Esophagus muscularis mucosa (tissue), 4 donors: Measurements from ENCODE around the gene TRIM9. TPM values are rescaled to one million over a fixed set of nuclear protein-coding genes. Genes with fewer than 3 reads are reported as not detected.

Source experiments
- DNase-seq: peaks from one replicate; pipeline ENCODE4 v3.0.0-alpha.2; 2017; ENCODE audit errors: extremely low spot score
- H3K27ac ChIP-seq, 4 donors: fragments of 200-600 bp; sonication (generic); replicated peaks in 1 of 4; 1 replicate in 3 of 4; 2 replicates in 1 of 4; pipeline ENCODE4 v1.5.1; 2016 to 2019; ENCODE audit warnings: mild to moderate bottlenecking in 1 of 4
- H3K27me3 ChIP-seq, 4 donors: fragments of 200-600 bp; sonication (generic); one replicate each; pipeline versions ENCODE4 v1.5.1 to v1.6.0; 2016 to 2019
- H3K36me3 ChIP-seq, 4 donors: fragments of 200-600 bp; sonication (generic); one replicate each; pipeline ENCODE4 v1.5.1; 2016 to 2019
- H3K4me1 ChIP-seq, 4 donors: fragments of 200-600 bp; sonication (generic); one replicate each; pipeline ENCODE4 v1.5.1; 2016 to 2019
- H3K4me3 ChIP-seq, 4 donors: fragments of 200-600 bp; sonication (generic); 1 replicate in 2 of 4; 2 replicates in 2 of 4; pipeline ENCODE4 v1.5.1; 2016 to 2019; ENCODE audit warnings: mild to moderate bottlenecking in 4 of 4, moderate library complexity in 1 of 4
- H3K9me3 ChIP-seq, 4 donors: fragments of 200-600 bp; sonication (generic); 1 replicate in 3 of 4; 2 replicates in 1 of 4; pipeline ENCODE4 v1.5.1; 2016 to 2019
- CTCF ChIP-seq, 3 experiments: fragments of 200-600 bp in 2 of 3; fragments of 450-650 bp in 1 of 3; sonication (generic) in 2 of 3; IDR thresholded peaks; one replicate each; pipeline ENCODE4 v1.5.1; 2017 to 2019; ENCODE audit warnings: antibody characterized with exemption in 3 of 3, mild to moderate bottlenecking in 2 of 3, moderate library complexity in 1 of 3
- EP300 ChIP-seq: sonication (generic); formaldehyde crosslinking; IDR thresholded peaks from one replicate; pipeline ENCODE4 v1.6.1; 2017; ENCODE audit warnings: antibody characterized with exemption
- POLR2A ChIP-seq: fragments of 450-650 bp; IDR thresholded peaks from one replicate; pipeline ENCODE4 v1.6.1; 2017; ENCODE audit warnings: antibody characterized with exemption, moderate library complexity, mild to moderate bottlenecking, low read depth
- POLR2AphosphoS5 ChIP-seq, 2 donors: sonication (generic); formaldehyde crosslinking; IDR thresholded peaks; one replicate each; pipeline ENCODE4 v1.6.1; 2017; ENCODE audit warnings: antibody characterized with exemption in 2 of 2
- WGBS: methylation state at CpG from one replicate; pipeline ENCODE4 v1.1.5; 2018; 5-methylcytosine and 5-hydroxymethylcytosine counted together
- intact Hi-C: fragments of 100-400 bp; cut with DNase I; formaldehyde crosslinking; loops from one replicate; pipeline ENCODE4 v1.15.1; 2023
- total RNA-seq, 4 donors: library from RNA; depleted of rRNA; stranded (reverse); fragments of >200 nt; gene quantifications; one replicate each; pipeline versions ENCODE4 v1.1.0 to v1.2.1, GENCODE V29; 2016

Gene TRIM9
- total RNA-seq, 4 donors from 2014 or later: 0.58 to 1.7 (median 0.76) TPM

DNA sequence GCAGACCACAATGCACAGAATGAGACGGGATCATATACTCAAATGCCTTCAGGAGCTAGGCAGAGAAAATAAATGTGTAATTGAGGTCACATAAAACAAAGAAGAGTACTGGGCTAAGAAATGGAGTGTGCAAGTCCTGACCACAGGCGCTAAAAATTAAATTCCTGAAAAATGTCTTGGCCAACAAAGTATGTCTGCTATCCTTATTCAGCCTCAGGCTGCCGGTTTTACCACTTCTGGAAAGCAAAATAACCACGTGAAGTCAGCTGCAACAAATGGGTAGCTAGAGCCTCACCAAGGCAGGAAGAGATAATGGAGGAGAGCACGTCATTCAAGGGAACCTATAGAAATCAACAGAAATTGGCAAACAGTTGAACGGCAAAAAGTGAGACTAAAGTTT, 153.8 kb downstream of the TRIM9 start:
- intact Hi-C loops: no loop called here
- no peak overlapping the region for H3K4me3 ChIP-seq
- WGBS: 83% methylated on average over 6 of the region's 6 CpGs
- no peaks in the 10 kb centered on the region for H3K36me3 ChIP-seq
- no peaks in the 10 kb centered on the region for H3K9me3 ChIP-seq
- no peak for DNase-seq
- H3K4me1 ChIP-seq: peaks cover 8 to 18% (median 18%) of the 10 kb centered on the region in 4 donors
- no peak overlapping the region for H3K27ac ChIP-seq
- no peaks in the 10 kb centered on the region for H3K27me3 ChIP-seq
- TF ChIP-seq POLR2AphosphoS5 (IDR thresholded peaks at IDR 0.05) (no peak), EP300 (no peak), POLR2A (no peak), CTCF (IDR thresholded peaks at IDR 0.05) (no peak)

GRCh38 chr14:50937800-50938199, 157.1 kb downstream of the TRIM9 start:
- intact Hi-C loops: no loop called here
- TF ChIP-seq POLR2AphosphoS5 (IDR thresholded peaks at IDR 0.05) (no peak), CTCF (IDR thresholded peaks at IDR 0.05) (no peak), EP300 (no peak), POLR2A (no peak)
- Histone ChIP-seq H3K27me3 (no peaks in the 10 kb centered on the region), H3K36me3 (peaks cover 0 to 24% (median 0%) of the 10 kb centered on the region in 4 donors), H3K27ac (no peak overlapping the region), H3K4me1 (no peaks in the 10 kb centered on the region), H3K4me3 (no peak overlapping the region), H3K9me3 (no peaks in the 10 kb centered on the region)
- no peak for DNase-seq
- WGBS: 77% methylated on average over 4 of the region's 4 CpGs

- no peak overlapping the region for H3K27ac ChIP-seq
- H3K9me3 ChIP-seq: no peaks in the 10 kb centered on the region
- intact Hi-C loops: no loop called here
- WGBS: 58% methylated on average over 2 of the region's 2 CpGs
- H3K36me3 ChIP-seq: peaks cover 0 to 25% (median 0%) of the 10 kb centered on the region in 4 donors
- H3K27me3 ChIP-seq: no peaks in the 10 kb centered on the region
- H3K4me3 ChIP-seq: no peak overlapping the region
- TF ChIP-seq POLR2AphosphoS5 (IDR thresholded peaks at IDR 0.05) (no peak), POLR2A (no peak), EP300 (no peak), CTCF (IDR thresholded peaks at IDR 0.05) (no peak)
- H3K4me1 ChIP-seq: no peaks in the 10 kb centered on the region
- DNase-seq: no peak
Observed at GRCh38 chr14:50937325-50937724, 157.6 kb downstream of the TRIM9 start.

DNA sequence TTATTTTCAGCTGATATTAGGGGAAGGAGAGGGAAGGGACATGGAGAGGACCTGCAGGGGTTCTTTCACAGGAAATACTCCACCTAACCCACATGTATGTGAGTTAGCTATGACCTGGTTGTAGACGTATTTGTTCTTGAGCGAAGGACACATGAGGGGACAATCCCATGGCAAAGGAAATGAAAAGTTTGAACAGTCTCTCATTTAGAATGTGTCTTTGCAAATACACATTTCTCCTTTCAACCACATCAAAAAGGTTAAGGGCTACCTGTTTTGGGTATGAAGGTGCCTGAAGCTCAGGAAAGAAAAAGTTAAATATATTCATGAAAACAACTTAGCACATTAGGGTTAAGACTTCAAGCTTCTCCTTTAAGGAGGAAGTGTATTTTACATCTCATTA, 158.0 kb downstream of the TRIM9 start:
- Histone ChIP-seq H3K27me3 (no peaks in the 10 kb centered on the region), H3K9me3 (no peaks in the 10 kb centered on the region), H3K36me3 (peaks cover 0 to 29% (median 0%) of the 10 kb centered on the region in 4 donors), H3K4me3 (no peak overlapping the region), H3K27ac (no peak overlapping the region), H3K4me1 (no peaks in the 10 kb centered on the region)
- intact Hi-C loops: no loop called here
- TF ChIP-seq EP300 (no peak), POLR2A (no peak), POLR2AphosphoS5 (IDR thresholded peaks at IDR 0.05) (no peak), CTCF (IDR thresholded peaks at IDR 0.05) (no peak)
- no peak for DNase-seq
- 91% methylated on average over 2 of the region's 2 CpGs for WGBS

DNA sequence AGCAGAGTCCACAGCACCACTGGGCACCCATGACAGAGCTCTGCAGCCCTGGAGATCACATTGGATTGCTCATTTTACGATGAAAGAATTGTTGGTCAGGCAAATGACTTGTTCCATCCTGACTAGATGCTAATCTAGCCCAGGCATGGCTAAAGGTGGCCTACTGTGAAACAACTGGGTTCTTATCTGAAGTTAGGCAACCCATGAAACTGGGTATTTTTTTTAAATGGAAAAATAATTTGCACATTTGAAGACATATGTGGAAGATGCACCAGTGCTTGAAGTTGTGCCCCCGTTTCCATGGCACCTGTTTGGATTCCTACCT, 158.9 kb downstream of the TRIM9 start:
- H3K4me1 ChIP-seq: no peaks in the 10 kb centered on the region
- no peaks in the 10 kb centered on the region for H3K9me3 ChIP-seq
- WGBS: 69% methylated on average over 1 of the region's 2 CpGs
- peaks cover 0 to 37% (median 3%) of the 10 kb centered on the region in 4 donors for H3K36me3 ChIP-seq
- intact Hi-C loops: no loop called here
- no peaks in the 10 kb centered on the region for H3K27me3 ChIP-seq
- TF ChIP-seq EP300 (no peak), POLR2A (no peak), CTCF (IDR thresholded peaks at IDR 0.05) (no peak), POLR2AphosphoS5 (IDR thresholded peaks at IDR 0.05) (no peak)
- no peak overlapping the region for H3K4me3 ChIP-seq
- H3K27ac ChIP-seq: no peak overlapping the region
- DNase-seq: no peak
